NOMO-1 treated with DMSO at 0.1 percent for 48 hours (cell line): Measurements from ENCODE around the gene PMVK.
A peak's percentile ranks its signal among the peaks of the same experiment; 100 is the strongest.

Experiments used
- DNase-seq: peaks from one replicate; lab custom pipeline; 2025; ENCODE audit not compliant: unreplicated experiment; lab: John Stamatoyannopoulos, UW

Gene PMVK

GRCh38 chr1:154881820-154882535 lies 54.5 kb downstream of the PMVK start:
- DNase-seq: no peak

- DNase-seq: no peak
Observed at GRCh38 chr1:154880671-154881070, 55.8 kb downstream of the PMVK start.

DNA sequence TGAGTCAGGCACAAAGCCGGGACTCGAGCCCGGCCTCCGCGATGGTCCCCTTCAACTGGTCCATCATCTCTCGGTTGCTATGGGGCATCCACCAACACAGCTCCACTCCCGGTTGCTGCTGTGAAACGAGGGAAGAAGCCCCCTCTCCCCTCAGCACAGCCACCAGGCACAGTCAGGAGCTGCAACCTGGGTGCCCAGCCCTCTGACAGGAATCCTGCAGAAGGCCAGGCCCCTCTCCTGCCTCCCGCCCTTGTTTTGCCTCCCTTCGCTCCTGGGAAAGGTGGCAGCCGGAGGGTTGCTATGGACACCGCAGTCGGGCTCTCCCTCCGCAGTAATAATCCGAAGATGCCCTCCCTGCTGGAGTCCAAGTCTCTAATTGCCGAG lies 57.5 kb downstream of the PMVK start:
- no peak for DNase-seq

DNA sequence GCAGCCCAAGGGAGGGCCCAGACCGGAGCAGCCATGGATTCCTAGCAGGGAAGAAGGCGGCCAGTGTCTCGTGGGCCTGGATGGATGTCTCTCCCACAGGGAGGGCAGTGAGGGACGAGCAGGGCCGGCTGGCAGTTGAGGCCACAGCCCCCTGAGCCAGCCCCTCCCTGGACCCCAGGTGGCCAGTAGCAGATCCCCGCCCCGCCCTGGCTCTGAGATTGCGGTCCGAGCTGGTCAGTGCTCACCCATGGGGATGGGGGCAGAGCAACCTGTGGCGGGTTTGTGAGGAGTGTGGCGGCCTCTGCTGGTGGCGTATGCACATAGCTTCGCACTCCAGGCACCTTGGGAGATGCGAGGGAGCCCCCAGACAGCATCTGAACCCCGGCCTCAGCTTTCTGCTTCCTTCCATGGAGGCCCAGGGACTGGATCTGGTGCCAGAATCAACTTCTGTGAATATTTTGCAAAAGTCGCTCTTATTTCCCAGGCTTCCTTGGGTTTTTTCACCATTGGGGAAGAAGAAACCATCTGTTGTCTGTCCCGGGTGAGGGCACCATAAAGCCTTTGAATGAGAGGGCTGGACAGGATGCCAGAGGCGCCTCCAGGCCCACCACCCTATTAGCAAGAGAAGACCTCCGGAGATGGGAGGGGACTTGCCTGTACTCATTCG lies 58.0 kb downstream of the PMVK start:
- DNase-seq: peak; percentile 33

- no peak for DNase-seq
Observed at GRCh38 chr1:154877370-154877974, 59.0 kb downstream of the PMVK start.

DNA sequence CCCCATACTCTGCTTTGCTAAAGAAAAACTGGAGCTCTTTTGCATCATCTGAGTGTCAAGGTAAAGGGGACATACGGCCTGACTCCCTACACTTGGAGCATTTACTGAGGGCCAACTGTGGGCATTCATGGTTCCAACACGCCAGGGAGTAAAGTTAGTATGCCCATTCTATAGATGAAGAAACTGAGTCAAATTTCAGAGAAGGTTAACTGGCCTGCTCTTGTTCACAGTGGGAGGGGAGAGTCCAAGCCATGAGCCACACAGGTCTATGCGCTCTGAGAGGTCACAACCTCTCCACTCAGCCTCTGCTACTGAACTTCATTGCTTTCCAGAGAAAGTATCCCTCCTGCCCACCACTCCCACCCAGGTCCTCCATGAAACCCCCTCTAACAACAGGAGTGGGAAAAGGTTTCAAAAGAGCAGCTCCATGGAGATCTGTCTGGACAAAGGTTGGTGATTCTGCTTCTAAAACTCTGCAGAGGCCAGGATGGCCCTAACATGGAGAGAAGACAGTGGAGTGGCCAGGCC lies 59.6 kb downstream of the PMVK start:
- no peak for DNase-seq
